HG03139 (cell line): ENCODE data around the gene FMN1.

Source experiments
- ATAC-seq: cut with Tn5 transposase; IDR thresholded peaks from one replicate; pipeline ENCODE4 v1.9.1; 2021; ENCODE audit not compliant: unreplicated experiment

The FMN1 gene

GRCh38 chr15:32799936-32800535 is 394.5 kb downstream of the FMN1 start:
- no peak for ATAC-seq

- no peak for ATAC-seq
These were observed 397.7 kb downstream of the FMN1 start for GRCh38 chr15:32796856-32797255.

GRCh38 chr15:32794973-32795372 is 399.5 kb downstream of the FMN1 start:
- no peak for ATAC-seq

GRCh38 chr15:32792436-32792835 is 402.1 kb downstream of the FMN1 start:
- no peak for ATAC-seq

GRCh38 chr15:32790352-32790999 is 404.0 kb downstream of the FMN1 start:
- no peak for ATAC-seq

GRCh38 chr15:32787949-32788348 is 406.6 kb downstream of the FMN1 start:
- ATAC-seq = no peak

GRCh38 chr15:32786906-32787305 is 407.6 kb downstream of the FMN1 start:
- ATAC-seq = no peak

GRCh38 chr15:32784581-32784980 is 409.9 kb downstream of the FMN1 start:
- ATAC-seq = no peak

GRCh38 chr15:32781781-32782180 is 412.7 kb downstream of the FMN1 start:
- no peak for ATAC-seq

GRCh38 chr15:32778391-32779176 is 415.9 kb downstream of the FMN1 start:
- no peak for ATAC-seq

- no peak for ATAC-seq
These were observed 419.4 kb downstream of the FMN1 start for GRCh38 chr15:32775103-32775502.

GRCh38 chr15:32774022-32774421 is 420.5 kb downstream of the FMN1 start:
- ATAC-seq = no peak

- ATAC-seq = no peak
These were observed 427.3 kb downstream of the FMN1 start for GRCh38 chr15:32767236-32767635.

GRCh38 chr15:32766101-32766500 is 428.4 kb downstream of the FMN1 start:
- no peak for ATAC-seq

- ATAC-seq = no peak
These were observed 429.3 kb downstream of the FMN1 start for GRCh38 chr15:32765236-32765635.

- no peak for ATAC-seq
These were observed 431.2 kb downstream of the FMN1 start for GRCh38 chr15:32763295-32763694.

- ATAC-seq = no peak
These were observed 437.1 kb downstream of the FMN1 start for GRCh38 chr15:32757426-32757825.

GRCh38 chr15:32750979-32751378 is 443.5 kb downstream of the FMN1 start:
- ATAC-seq = no peak

- ATAC-seq = no peak
These were observed 446.6 kb downstream of the FMN1 start for GRCh38 chr15:32747921-32748342.

GRCh38 chr15:32746116-32746857 is 448.2 kb downstream of the FMN1 start:
- no peak for ATAC-seq

GRCh38 chr15:32743411-32744140 is 450.9 kb downstream of the FMN1 start:
- no peak for ATAC-seq
